ENCODE data around the gene LGI2. TPM values are rescaled to one million over a fixed set of nuclear protein-coding genes. Genes with fewer than 3 reads are reported as not detected.

Gene LGI2
- polyA plus RNA-seq, 1 donor from 2014 or later = 10.3 TPM

GRCh38 chr4:25061602-25062001, 30.9 kb upstream of the LGI2 start:
- TF ChIP-seq EZH2 (IDR thresholded peaks at IDR 0.05; ENCODE audit: borderline replicate concordance, insufficient read depth, low read length, poor library complexity, severe bottlenecking) (no peak), MXI1 (conservative IDR thresholded peaks at IDR 0.05; ENCODE audit: poor library complexity, severe bottlenecking) (no peak), REST (IDR thresholded peaks at IDR 0.05; ENCODE audit: borderline replicate concordance) (no peak), SMC3 (conservative IDR thresholded peaks at IDR 0.05; ENCODE audit: poor library complexity) (no peak), RAD21 (conservative IDR thresholded peaks at IDR 0.05) (no peak), EP300 (conservative IDR thresholded peaks at IDR 0.05; ENCODE audit: poor library complexity, severe bottlenecking) (no peak), TAF1 (IDR thresholded peaks at IDR 0.05; ENCODE audit: low read depth) (no peak), CTCF (IDR thresholded peaks at IDR 0.05; ENCODE audit: poor library complexity, severe bottlenecking) (no peak)
- Histone ChIP-seq H3K36me3 (ENCODE audit: insufficient read depth, low read length) (no peaks in the 10 kb centered on the region), H2AFZ (ENCODE audit: low read depth, low read length) (no peak overlapping the region), H3K79me2 (replicated peaks; ENCODE audit: insufficient read depth, low read length) (no peaks in the 10 kb centered on the region), H3K9me3 (ENCODE audit: low read length) (no peaks in the 10 kb centered on the region), H3K4me3 (ENCODE audit: low read length) (no peak overlapping the region), H3K27me3 (ENCODE audit: insufficient read depth, low read depth, low read length) (no peaks in the 10 kb centered on the region), H3K4me2 (ENCODE audit: low read length) (no peak overlapping the region), H4K20me1 (ENCODE audit: insufficient read depth) (no peaks in the 10 kb centered on the region), H3F3A (ENCODE audit: insufficient read depth, low read length, poor library complexity, severe bottlenecking) (no peaks in the 10 kb centered on the region), H3K27ac (ENCODE audit: low read length) (no peak overlapping the region), H3K9me2 (ENCODE audit: insufficient read depth, low read length) (no peaks in the 10 kb centered on the region), H3K9ac (ENCODE audit: low read length) (no peak overlapping the region)

GRCh38 chr4:25060963-25061340, 30.2 kb upstream of the LGI2 start:
- no peaks in the 10 kb centered on the region for H3K79me2 ChIP-seq (replicated peaks; ENCODE audit: insufficient read depth, low read length)
- H3K27me3 ChIP-seq (ENCODE audit: insufficient read depth, low read depth, low read length) = no peaks in the 10 kb centered on the region
- no peak overlapping the region for H3K27ac ChIP-seq (ENCODE audit: low read length)
- no peak overlapping the region for H3K4me2 ChIP-seq (ENCODE audit: low read length)
- no peak overlapping the region for H3K9ac ChIP-seq (ENCODE audit: low read length)
- no peak overlapping the region for H2AFZ ChIP-seq (ENCODE audit: low read depth, low read length)
- H3K9me2 ChIP-seq (ENCODE audit: insufficient read depth, low read length) = no peaks in the 10 kb centered on the region
- H3K4me3 ChIP-seq (ENCODE audit: low read length) = no peak overlapping the region
- TF ChIP-seq SMC3 (conservative IDR thresholded peaks at IDR 0.05; ENCODE audit: poor library complexity) (no peak), TAF1 (IDR thresholded peaks at IDR 0.05; ENCODE audit: low read depth) (no peak), POLR2AphosphoS5 (IDR thresholded peaks at IDR 0.05) (no peak), REST (IDR thresholded peaks at IDR 0.05; ENCODE audit: borderline replicate concordance) (no peak)
- H3K36me3 ChIP-seq (ENCODE audit: insufficient read depth, low read length) = no peaks in the 10 kb centered on the region
- H3F3A ChIP-seq (ENCODE audit: insufficient read depth, low read length, poor library complexity, severe bottlenecking) = no peaks in the 10 kb centered on the region
- no peaks in the 10 kb centered on the region for H4K20me1 ChIP-seq (ENCODE audit: insufficient read depth)
- H3K9me3 ChIP-seq (ENCODE audit: low read length) = no peaks in the 10 kb centered on the region

Data from neural cell (in vitro differentiated cells).